Suppressor macrophage (primary cell): ENCODE data around the gene EFS.

ENCODE experiments used
- DNase-seq, 4 experiments: peaks; one replicate each; pipeline ENCODE4 v3.0.0-alpha.2; 2020 to 2022

The EFS gene

DNA sequence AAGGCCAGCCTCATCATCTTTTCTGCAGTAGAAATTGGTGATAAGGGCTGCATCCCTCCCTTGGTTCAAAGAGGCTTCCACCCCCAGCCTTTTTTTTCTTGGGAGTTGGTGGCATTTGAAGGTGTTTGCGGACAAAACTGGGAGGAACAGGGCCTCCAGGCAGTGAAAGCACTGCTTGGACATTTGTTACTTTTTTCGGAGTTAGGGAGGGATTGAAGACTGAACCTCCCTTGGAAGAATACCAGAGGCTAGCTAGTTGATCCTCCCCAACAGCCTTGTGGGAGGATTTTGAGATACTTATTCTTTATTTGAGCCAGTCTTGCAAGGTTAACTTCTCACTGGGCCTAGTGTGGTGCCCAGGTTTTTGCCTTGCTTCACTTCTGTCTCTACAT, 40.5 kb downstream of the EFS start:
- no peak for DNase-seq

DNA sequence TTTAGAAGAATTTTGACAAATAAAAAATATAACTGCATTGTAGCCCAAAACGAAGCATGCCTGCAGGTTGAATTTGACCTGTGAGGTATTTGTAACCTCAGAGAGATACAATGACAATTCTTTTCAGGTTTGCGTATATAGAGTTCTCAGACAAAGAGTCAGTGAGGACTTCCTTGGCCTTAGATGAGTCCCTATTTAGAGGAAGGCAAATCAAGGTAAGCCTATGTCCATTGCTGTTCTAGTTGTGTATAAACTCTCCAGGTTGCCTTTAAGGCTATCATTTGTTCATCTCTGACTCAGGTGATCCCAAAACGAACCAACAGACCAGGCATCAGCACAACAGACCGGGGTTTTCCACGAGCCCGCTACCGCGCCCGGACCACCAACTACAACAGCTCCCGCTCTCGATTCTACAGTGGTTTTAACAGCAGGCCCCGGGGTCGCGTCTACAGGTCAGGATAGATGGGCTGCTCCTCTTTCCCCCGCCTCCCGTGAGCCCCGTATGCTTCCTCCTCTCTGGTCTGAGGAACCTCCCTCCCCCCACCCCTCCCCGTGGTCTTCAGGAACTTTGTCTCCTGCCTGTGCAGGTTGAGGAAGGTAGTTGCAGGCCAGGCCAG, 41.0 kb downstream of the EFS start:
- DNase-seq = no peak

DNA sequence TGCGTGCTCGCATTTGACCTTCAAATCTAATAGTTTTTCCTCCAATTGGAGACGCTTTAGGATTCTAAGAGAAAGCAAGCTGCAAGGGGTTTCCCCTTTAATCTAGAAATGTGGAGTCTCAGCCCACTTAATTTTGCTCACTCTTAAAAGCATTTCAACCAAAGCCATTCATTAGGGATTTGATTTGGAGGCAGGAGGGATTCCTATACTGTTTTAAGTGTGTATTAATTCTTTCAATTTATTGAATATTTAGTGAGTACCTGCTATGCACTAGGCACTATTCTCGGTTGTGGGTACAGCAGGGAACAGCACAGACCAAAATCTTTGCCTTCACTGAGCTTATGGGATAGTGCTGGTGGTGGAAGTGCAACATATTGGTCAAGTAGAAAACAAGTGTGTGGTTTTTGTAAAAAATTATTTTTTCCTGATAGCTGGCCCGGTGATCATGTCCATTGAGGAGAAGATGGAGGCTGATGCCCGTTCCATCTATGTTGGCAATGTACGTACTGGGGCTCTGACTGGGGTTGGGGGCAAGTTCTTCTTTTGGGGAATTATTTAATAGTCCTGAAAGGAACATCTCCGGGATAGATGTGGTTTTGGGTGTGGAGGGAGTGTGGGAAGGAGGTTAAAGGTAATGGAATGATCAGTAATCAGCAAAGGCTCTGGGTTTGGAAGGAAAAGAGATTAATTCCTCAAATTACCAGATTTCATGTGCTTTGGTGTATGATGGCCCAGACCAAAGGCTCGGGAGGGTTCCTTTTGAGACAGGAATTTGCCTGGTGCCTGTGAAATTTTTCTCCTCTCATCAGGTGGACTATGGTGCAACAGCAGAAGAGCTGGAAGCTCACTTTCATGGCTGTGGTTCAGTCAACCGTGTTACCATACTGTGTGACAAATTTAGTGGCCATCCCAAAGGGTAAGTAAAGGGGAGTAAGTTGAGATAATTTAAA, 42.1 kb downstream of the EFS start:
- peak in 1 of 4 experiments; percentile 13 for DNase-seq

DNA sequence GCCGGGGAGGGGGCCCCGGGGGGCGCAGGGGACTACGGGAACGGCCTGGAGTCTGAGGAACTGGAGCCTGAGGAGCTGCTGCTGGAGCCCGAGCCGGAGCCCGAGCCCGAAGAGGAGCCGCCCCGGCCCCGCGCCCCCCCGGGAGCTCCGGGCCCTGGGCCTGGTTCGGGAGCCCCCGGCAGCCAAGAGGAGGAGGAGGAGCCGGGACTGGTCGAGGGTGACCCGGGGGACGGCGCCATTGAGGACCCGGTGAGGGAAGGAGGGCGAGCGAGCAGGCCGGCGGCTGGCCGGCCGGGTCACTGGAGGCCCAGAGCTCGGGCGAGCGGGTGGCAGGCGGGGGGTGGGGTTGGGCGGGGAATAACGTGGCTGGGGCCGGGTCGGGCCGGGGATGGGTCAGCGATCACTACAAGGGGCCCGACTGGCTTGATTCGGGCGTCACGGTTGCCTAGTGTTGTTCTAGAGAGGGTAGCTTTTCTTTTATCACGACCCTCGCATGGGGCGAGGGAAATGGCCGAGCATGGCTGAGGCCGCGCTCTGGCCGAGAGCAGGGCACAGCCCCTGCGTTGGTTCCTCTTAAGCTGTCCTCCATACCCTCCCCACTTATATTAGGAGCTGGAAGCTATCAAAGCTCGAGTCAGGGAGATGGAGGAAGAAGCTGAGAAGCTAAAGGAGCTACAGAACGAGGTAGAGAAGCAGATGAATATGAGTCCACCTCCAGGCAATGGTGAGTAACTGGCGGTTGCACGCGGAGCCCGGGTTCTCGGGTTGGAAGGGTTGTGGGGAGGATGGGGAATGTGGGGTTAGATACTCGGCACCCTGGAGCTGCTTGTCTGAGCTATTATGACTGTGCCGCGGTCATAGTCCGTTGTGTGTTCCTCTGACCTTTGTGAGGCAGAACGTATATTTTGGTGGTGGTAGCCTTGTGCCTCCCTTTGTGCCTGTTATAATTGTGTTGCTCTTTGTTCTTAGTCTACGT, 43.1 kb downstream of the EFS start:
- DNase-seq = peak; percentile 43 to 72 (median 57)

DNA sequence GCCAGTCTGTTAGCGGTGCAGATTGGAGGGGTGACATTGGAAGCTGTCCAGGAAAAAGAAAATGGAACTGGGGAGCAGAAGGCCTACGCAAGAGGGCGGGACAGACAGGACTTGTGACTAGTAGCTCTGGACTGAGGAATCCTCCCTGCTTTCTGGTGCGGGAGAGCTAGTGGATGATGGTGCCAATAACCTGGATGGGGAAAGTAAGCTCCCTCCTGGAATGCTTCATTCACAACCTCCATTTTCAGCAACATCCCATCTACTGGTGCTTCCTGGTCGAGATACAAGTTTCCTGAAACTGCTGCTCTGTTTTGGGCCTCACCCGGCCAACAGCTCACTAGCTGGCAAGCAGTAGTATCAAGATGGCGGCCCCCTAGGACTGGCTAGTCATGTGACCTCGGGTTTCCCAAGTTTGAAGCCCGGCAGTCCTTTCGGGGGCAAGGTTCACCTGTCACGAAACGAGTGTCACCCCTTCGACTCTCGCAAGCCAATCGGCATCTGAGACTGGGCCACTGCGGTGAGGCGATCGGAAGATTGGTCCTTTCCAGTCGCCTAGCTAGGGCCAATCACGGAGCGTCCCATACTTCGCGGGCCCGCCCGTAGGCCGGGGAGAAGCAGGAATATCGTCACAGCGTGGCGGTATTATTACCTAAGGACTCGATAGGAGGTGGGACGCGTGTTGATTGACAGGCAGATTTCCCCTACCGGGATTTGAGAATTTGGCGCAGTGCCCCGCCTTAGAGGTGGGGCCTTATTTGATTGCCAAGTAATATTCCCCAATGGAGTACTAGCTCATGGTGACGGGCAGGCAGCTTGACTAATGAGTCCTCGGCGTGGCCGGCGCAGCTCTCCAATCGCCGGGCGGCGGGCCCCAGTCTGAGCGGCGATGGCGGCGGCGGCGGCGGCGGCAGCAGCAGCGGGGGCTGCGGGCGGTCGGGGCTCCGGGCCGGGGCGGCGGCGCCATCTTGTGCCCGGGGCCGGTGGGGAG, 44.1 kb downstream of the EFS start, which contains the start of gene PABPN1:
PABPN1 (plus strand) TSS at position 874 of the 988 bp plus-strand sequence; CDS start at position 887, 13 bp downstream.
- DNase-seq = peak; percentile 99 to 100 (median 100)

DNA sequence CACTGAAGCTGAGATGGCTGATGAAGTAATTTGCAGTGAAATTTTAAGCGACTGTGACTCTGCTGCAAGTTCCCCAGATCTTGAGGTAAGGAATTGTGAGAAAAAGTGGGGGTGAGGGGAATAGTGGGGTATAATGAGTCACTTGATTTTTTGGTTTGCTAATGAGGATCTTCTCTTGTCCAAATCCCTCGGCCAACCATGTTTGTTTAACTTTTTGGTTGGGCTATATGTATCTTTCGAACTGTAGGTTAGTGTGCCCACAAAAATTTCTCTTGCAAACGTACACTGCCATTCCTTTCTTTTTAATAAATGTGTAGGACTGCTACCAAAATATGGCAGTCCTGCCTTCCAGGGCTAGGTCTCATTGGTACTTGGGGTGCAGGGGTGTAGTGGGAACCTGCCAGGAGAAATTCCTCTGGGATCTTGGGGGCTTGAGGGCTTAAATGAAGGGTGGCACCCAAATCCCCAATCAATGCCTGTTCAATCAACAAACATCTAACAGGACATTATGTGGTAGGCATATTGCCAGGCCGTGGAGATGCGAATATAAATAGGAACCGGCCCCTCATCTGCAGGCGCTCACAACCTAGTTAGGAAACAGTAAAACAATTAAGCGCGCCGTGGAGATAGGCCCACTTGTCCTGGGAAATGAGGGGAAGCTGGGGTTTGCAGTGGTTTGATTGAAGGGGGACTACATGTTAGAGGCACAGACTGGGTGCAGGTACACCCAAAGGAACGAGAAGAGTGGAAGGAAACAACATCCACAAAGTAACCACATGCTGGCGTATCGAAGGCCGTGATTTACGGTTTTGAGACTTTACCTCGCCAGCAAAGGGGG, 45.0 kb downstream of the EFS start:
- no peak for DNase-seq

DNA sequence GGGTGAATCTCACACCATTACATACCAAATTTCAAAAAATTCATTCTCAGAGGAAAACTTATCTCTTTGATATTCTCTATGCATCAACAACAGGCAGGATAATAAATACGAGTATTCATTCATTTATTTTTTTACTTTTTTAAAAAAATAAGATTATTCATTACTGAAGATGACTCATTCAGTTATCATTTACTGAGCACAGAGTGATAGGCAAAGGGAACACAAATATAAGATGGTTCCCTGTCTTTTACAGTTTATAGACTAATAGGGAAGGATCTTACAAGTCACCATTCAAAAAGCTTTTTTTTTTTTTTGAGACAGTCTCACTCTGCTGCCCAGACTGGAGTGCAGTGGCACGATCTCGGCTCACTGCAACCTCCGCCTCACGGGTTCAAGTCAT, 48.7 kb downstream of the EFS start:
- no peak for DNase-seq

DNA sequence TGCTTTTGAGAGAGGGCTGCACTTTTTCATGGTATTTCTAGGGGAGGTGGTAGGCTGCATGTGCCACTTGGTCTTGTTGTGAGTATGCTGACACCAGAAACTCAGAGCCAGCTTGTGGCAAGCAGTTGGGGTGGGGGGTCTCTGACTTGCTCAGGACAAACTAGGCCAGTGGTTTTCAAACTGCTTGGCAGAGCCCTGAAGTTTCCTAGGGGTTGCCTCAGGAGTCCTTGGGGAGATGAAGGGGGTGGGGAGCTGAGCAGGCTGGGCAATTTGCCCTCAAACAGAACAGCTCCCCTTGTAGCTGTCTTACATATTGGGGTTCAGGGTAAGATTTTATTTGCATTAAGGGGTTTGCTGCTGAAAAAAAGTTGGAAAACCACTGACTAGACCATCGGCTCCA, 54.4 kb downstream of the EFS start:
- DNase-seq = no peak

DNA sequence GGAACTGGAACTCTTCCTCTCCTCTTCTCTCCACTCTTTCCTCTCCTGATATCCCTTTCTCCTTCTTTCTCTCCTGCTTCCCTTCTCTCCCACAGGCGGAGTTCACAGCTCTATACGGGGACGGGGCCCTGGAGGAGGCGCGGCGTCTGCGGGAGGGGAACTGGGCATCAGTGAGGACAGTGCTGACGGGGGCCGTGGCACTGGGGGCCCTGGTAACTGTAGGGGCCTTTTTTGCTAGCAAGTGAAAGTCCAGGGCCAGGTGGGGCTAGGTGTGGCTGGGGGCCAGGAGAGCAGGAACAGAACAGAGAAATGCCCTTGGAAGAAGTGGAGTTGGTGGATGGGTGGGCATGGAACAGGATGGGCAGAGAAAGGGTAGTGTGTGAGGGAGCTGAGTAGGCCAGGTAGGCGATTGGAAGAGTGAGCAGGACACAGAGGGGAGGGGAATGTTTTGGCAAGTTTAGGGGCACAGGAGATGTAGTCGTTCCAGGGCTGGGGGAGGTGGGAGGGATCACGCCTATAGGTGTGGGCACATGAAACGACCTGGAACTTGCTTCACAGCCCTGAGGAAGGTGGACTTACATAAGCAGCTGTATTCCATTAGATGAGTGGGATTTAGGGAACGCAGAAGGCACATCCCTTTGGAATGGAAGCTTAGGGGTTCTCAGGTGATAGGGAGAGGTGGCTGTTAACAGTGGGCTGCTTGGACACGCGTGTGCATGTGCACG, 56.1 kb downstream of the EFS start:
- DNase-seq = no peak

DNA sequence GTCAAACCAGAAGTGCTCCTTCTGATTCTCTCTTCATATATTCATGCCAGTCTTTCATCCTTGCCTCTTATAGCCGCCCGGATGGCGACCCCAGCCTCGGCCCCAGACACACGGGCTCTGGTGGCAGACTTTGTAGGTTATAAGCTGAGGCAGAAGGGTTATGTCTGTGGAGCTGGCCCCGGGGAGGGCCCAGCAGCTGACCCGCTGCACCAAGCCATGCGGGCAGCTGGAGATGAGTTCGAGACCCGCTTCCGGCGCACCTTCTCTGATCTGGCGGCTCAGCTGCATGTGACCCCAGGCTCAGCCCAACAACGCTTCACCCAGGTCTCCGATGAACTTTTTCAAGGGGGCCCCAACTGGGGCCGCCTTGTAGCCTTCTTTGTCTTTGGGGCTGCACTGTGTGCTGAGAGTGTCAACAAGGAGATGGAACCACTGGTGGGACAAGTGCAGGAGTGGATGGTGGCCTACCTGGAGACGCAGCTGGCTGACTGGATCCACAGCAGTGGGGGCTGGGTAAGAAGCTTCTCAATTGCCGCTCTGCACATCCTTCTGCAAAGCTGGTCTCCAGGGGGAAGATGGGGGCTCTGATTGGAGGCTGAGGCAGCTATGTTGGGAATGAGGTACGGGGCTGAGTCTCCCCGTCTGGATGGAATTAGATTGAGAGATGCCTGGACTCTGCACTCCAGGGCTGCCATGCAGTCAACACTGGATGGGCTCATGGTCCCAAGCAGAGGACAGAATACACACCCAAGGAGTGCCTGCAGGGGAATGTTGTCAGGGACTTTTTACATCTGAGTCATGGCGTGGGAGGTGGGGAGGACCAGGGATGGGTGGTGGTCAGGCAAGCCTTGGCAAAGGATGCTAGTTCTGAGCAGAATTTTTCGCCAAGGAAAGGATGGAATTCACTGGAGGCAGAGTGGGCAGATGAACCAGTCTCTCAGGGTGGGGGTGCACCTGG, 57.0 kb downstream of the EFS start:
- DNase-seq = peak in 1 of 4 experiments; percentile 9

DNA sequence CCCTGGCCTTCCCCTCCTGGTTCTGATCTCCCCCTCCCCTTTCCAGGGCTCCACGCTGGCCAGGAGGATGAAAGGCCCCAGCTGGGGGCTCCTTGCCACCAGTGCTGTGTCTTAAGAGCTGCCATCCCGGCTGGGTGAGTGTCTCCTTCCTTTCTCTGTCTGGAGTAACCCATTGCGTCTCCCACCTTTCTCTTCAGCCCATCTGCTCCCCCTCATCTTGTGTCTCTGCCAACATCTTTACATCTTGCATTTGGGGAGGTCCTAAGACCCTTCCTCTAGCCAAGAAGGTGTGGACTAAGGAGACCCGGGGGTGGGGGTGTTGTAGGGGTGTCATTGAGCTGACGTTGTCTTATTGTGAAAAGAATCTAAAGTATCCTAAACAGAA, 57.8 kb downstream of the EFS start:
- DNase-seq = no peak

DNA sequence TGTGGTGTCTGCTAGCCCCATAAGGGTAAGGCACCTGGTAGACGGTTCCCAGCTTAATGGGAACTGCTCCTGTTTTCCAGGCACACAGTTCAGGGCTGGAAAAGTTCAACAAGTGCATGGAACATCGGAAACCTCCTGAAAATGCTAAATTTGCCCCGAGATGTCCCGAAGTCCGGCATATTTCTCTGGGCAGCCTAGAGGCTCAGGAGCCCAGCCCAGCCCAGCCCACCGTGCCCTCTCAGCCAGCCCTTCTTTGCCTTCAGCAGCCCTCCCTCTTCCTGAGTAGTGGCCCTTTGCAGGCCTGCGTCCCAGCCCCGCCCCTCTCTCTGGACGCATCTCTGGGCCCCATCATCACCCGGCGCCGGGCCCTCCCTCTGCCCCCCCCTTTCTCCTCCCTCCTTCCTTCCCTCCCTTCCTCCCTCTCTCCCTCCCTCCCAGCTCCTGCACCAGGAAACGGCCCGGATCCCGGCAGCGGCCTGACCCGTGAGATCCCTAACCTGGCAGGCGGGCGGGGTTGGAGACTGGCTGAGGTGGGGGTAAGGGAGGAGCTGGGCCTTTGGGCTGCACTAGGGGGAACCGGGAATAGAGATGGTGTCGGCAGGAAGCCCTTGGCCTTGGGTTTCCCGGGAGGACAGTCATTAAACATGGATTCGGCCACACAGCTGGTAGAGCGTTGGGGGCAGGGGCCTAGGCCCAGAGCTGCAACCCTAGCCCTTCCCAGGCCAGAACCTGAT, 58.4 kb downstream of the EFS start, which contains the start of gene BCL2L2:
BCL2L2 (plus strand) TSS at position 422 of the 734 bp plus-strand sequence. CDS start 935 bp downstream, outside the sequence.
- DNase-seq = peak; percentile 81 to 92 (median 86)
